T follicular helper cell (primary cell): Measurements from ENCODE around the gene WDR83.
A peak's percentile ranks its signal among the peaks of the same experiment; 100 is the strongest.
"Not testable (repeated sequence)": the region's sequence is repeated elsewhere in the genome, so short reads cannot be mapped to it uniquely, and the experiment has no call there.

Experiments
- DNase-seq: peaks from one replicate; pipeline ENCODE4 v3.0.0-alpha.2; 2020; ENCODE audit warnings: low read depth

Gene WDR83

DNA sequence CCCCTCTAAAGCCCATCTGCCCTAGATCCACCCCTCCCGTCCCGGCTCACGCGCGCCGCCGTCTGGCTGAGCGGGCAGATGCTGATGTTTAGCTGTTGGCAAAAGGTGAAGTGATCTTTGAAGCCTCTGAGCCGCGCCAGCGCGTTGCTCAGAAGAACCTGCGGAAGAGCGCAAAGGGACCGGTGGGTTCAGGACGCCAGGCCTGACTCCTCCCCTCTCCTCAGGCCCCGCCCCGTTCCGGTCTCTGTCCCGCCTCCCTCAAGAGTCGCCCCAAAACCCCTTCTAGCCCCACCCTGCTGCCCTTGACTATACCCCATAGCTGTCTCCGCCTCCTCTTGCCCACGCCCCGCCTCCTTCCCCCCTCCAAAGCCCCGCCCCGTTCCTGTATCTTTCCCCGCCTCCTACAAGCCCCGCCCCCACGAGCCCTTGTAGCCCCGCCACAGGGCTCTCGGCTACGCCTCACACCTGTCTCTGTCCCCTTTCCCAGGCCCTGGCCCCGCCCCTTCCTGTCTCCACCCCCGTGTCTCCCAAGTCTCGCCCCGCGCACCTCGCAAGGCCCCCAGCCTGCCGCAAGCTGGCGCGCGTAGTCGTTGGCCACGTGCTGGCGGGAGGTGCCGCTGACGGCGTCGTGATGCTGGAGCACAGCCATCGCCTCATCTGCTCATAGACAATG lies 9.6 kb upstream of the WDR83 start:
- DNase-seq = no peak

DNA sequence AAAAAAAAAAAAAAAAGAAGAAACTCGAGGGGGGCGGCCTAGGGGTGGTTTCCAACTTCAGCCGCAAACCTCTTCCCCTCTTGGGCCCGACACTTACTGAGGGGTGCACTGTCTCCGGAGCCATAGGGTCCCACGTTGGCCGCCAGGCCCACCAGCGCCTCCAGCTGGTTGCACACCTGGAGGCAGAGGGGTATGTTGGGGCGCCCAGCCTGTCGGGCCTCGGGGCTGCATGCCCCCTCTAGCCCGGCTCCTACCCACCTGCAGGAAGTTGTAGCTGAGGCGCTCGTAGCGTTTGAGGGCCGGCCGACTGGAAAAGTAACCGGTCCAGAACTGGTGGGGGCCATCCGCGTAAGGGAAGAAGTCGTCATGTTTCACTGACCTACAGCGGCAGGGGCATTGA lies 8.6 kb upstream of the WDR83 start:
- DNase-seq = no peak

DNA sequence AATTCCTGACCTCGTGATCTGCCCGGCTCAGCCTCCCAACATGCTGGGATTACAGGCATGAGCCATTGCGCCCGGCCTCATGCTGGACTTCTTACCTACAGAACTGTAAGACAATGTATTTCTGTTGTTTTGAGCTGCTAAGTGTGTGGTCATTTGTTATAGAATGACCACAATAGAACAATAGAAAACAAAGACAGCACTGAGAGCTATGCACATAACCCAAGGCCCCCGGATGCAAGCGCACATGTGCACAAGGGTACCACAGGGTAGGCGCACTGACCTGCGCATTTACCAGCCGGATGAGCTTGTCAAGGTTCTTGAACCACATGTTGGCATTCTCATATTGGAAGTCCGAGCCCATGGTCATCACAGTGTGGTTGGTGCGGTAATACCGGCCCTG lies 5.6 kb upstream of the WDR83 start:
- no peak for DNase-seq

DNA sequence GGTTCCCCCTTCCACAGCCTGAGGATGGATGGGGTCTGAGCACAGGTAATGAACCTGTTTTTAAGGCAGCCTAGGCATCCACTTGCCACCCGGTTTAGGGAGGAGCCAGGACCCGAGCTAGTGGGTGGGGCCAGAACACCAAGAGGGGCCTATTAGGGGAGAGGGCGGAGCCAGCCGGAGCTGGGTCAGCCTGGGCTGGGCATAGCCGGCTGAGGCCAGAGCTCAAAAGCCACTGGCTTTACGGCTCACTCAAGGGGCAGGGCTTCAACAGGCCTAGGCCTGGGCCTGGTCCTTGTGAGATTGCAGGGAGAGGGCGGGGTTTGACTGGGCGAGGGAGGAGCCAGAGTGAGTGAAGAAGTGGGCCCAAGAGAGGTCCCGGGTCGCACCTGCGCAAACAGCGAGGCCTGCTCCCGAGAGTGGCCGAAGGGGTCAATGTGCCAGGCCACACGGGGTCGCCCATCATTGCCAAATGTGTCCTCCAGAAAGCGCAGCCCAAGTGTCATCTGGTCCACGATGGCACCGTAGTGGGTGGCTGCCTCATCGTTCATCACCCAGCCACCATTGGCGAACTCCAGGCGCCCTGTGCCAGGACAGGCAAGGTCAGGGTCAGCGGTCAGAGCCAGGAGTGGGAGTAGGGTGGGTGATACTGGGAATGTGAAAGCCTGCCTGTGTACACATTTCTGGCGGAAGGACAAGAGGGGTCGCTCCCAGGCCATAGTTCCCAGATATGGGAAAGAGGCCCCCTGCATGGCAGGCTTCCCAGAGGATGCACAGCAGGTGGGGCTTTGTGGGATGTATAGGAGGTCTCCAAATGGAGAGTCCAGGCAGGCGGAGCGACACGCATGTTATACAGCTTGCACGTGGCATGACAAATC lies 2.0 kb upstream of the WDR83 start:
- no peak for DNase-seq

DNA sequence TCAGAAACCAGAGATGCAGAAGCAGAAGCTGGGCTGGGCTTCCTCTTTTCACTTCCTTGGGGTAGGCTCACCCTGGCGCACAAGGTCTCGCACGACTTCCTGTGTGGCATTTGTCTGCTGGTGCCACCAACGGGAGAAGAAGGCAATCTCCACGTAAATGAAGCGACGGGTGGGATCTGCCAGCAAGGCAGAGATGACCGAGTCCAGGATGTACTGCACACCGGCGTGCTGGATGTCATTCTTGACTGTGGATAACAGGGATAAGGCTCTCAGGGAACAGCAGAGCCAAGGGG lies 1.4 kb upstream of the WDR83 start:
- peak; percentile 26 for DNase-seq

DNA sequence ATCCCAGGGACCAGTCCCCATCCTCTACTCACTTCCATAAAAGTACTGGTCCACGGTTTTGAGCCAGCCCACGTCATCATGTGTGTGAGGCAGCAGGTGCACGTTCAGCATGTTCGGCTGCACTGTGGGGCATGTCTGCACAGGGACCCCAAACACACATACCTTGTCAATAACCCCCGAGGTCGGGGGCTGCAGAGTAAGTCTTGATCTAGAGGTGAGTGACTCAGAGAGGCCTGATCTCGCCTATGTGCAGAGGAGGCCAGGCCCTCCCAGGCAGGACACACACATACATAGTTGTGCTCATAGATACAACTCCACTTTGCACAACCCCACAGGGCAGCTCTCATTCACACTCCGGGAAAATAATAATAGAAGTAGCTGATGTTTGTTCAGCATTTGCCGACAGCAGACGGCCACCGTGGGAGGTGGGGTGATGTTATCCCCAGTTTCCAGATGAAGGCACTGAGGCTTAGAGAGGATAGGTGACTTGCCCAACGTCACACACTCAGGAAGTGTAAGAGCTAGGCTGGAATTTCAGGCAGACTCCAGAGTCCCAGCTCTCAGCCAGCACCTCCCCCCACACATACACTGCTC lies 839 bp upstream of the WDR83 start:
- DNase-seq = no peak

DNA sequence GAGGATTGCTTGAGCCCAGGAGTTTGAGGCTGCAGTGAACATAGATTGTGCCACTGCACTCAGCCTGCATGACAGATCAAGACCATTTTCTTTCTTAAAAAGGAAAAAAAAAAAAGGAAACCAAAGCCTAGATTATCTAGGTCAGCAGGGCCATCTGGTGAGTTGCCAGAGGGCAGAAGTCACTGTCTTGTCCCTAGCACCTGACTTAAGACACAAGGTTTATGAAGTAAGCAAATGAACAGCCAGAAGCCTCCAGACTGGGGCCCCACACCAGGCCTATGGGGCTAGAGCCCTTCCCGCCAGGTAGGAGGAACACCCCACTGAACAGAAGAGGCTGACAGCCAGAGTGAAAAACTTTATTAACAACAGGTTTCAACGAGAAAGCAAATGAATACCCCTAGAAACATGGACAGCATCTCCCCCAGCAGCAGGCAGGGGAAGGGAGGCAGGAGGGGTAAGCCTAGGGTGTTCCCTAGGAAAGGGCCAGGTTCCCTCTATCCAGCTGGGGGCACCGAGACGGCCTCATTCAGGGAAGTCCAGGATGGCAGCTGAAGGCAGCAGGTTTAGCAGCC lies 1.2 kb downstream of the WDR83 start:
- DNase-seq = no peak

DNA sequence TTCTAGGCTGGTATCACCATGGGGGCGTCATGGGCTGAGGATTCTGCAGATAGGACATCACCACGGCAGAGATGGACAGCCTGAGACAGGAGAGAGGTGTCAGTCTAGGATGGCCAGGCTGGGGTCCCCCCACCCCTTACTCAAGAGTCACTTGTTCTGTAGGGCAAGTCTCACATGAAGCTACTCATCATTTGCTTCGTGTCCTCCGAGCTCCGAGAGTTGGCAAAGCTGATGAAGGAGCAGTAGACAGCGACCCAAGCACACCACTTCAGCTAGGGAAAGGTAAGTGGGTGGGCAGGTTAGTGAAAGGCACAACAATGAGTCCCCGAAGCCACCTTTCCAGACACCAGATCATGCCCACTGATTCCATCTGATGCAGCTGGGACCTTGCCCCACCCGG lies 1.7 kb downstream of the WDR83 start:
- no peak for DNase-seq

DNA sequence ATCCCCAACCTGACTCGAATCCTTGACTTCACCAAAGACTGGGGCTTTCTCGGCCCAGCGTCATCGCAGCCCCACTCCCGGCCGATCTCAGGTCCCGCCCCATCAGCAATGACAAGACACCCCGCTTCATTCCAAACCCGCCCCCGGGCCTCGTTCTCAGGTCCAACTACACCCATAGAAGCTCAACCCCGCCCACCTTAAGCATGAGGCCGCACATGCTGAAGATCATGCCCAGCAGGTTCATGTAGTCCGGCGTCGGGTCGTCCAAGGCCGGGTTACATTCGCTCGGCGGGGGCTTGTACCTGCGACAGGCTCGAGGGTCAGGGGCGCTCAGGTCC lies 2.3 kb downstream of the WDR83 start:
- DNase-seq = peak; percentile 71

DNA sequence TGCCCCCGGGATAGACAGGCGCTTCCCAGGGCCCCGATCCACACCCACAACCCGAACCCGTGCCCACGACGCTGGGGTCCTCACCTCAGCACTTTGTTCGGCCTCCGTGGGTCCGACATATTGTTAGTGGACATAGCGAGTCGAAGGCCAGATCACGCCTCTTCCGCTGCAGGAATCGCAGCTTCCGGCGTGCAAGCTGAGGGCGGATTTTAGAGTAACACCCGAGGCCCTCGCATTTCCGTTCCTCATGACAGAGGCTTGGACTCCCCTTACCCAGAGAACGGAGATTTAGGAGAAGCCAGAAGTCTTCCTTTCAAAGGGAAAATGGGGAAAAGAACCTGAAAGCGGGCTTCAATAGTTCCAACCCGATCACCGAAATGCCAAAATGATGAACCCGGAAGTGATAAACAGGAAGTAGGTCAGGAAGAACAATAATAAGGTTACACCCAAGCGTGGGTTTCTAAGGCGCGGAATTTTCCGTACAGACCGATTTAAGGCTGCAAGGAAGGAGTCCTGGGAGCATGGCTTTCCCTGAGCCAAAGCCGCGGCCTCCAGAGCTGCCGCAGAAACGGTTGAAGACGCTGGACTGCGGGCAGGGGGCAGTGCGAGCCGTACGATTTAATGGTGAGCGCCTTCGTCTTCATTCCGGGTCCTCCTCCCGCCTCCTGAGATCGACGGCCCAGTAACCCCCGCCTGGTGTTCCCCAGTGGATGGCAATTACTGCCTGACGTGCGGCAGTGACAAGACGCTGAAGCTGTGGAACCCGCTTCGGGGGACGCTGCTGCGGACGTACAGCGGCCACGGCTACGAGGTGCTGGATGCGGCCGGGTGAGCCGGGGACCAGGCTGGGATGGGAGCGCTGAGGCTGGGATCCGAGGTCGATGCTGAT lies 2.9 kb downstream of the WDR83 start:
- DNase-seq = peak; percentile 53

DNA sequence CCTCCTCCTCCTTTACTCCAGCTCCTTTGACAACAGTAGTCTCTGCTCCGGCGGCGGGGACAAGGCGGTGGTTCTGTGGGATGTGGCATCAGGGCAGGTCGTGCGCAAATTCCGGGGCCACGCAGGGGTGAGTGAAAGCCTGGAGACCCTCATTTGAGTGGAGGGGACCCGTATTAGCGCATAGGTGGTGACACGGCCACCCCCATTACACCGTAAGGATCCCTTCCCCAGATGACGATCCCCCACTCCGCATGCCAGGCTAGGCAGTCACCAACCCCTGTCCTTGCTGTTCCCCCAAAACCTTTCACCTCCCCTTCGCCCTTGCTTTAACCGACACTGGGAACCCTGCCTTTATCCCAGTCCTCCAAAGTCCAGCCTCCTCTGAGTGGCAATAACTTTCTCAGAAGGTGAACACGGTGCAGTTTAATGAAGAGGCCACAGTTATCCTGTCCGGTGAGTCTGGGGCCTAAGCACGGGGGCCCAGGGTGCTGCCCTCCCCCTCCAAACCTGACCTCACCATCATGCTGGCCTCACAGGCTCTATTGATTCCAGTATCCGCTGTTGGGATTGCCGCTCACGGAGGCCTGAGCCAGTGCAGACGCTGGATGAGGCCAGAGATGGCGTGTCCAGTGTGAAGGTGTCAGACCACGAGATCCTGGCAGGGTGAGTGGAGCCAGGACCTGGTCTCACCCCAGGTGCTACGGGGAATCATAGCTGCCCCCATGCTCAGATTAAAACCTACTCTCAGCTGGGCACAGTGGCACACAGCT lies 3.7 kb downstream of the WDR83 start:
- DNase-seq = no peak

DNA sequence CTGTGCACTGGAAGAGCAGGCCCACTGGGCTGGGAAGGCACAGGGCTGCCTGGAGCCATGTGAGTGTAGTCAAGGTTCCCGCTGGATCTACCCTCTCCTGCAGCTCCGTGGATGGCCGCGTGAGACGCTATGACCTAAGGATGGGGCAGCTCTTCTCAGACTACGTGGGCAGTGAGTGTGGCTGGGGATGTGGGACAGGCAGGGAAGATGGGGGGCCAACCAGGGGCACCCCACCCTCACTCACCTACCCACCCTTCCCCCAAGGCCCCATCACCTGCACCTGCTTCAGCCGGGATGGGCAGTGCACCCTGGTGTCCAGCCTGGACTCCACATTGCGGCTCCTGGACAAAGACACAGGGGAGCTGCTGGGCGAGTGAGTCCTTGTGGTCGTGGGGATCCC lies 6.1 kb downstream of the WDR83 start:
- no peak for DNase-seq

DNA sequence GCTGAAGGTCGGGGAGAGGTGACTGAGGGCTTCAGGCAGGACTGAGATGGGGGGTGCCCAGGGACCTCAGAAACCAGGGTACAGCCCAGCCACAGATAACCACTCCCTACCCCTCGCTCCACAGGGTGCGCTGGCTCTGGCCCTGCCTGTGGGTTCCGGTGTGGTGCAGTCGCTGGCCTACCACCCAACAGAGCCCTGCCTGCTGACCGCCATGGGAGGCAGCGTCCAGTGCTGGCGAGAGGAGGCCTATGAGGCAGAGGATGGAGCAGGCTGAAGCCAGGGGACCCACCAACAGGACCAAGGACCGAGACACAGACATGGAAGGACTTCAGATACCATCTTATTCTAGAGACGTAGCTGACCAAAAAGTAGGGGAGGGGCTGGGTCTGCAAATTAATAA lies 8.8 kb downstream of the WDR83 start:
- DNase-seq = no peak

DNA sequence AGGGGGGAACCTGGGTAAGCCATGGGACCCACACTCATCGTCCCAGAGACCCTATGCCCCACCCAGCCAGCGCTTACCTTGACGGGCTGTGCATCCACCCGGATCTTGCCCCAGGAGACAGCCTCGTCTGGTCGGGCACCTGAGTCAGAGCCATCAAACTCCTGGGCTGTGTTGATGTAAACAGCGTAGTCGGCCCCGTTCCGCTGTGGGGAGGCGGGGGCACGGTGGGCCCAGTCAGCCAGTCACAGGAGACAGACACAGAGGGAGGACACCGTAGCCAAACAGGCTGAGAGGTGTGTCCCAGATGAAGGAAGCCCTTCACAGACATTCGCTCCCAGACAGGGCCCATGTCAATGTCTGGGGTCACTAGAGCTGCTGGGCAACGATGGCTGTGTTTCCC lies 9.3 kb downstream of the WDR83 start:
- no peak for DNase-seq

DNA sequence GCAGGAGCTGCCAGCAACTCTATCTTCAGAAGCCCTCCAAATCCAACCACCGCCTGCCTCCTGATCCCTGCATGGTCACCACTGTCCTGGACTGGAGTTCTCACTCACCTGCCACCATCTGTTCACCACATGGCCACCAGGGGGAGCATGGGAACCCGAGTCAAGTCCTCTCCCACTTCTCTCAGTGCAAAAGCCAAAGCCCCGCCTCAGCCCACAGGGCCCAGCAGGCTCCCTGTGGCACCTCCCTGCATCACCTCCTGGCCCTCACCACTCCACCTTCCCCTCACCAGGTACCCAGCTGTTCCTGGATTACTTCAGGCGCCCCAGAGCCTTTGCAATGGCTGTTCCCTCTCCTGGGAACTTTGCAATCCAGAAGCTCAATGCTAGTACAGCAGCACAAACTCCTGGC lies 9.8 kb downstream of the WDR83 start:
- peak; percentile 73 for DNase-seq

DNA sequence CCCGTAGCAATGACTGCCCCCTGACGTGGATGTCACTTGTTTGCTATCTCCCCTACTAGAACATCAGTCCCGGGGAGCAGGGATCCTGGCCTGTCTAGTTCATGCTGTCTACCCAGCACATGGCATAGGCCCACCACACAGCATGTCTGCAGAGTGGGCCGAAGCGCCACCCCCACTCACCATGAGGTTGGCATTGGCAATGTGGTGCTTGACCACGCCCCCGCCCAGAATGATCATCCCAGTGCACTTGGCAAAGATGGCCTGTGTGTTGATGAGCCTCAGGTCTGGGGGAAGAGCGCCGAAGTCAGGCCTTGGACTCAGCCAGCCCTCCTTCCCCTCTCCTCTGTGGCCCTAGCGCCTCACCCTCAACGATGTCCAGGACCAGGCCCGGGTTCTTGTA lies 10.3 kb downstream of the WDR83 start:
- no peak for DNase-seq

DNA sequence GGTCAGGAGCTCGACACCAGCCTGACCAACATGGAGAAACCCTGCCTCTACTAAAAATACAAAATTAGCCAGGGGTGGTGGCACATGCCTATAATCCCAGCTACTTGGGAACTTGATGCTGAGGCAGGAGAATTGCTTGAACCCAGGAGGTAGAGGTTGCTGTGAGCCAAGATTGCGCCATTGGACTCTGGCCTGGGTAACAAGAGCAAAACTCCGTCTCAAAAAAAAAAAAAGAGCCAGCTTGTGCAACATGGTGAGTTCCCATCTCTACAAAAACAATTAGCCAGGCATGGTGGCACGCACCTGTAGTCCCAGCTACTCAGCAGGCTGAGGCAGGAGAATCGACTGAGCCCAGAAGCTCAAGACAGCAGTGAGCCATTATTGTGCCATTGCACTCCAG lies 11.4 kb downstream of the WDR83 start:
- not testable (repeated sequence) for DNase-seq

DNA sequence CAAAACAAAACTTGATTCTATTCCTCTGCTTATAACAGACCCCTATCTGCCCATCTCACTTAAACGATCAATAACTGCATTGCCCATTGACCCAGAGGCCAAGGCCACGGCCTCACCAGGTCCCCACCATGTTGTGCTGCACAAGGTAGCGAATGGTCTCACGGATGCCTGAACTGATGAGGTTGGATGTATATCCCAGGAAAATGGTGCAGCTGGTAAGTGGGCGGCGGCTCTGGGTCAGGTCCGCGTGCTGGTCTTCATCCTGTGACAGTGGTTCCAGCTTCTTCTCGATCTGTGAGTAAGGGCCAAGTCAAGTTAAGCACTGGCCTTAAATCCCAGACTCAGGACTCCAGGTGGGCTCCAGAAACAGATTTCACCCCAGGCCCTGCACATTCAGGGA lies 13.4 kb downstream of the WDR83 start:
- DNase-seq = no peak

DNA sequence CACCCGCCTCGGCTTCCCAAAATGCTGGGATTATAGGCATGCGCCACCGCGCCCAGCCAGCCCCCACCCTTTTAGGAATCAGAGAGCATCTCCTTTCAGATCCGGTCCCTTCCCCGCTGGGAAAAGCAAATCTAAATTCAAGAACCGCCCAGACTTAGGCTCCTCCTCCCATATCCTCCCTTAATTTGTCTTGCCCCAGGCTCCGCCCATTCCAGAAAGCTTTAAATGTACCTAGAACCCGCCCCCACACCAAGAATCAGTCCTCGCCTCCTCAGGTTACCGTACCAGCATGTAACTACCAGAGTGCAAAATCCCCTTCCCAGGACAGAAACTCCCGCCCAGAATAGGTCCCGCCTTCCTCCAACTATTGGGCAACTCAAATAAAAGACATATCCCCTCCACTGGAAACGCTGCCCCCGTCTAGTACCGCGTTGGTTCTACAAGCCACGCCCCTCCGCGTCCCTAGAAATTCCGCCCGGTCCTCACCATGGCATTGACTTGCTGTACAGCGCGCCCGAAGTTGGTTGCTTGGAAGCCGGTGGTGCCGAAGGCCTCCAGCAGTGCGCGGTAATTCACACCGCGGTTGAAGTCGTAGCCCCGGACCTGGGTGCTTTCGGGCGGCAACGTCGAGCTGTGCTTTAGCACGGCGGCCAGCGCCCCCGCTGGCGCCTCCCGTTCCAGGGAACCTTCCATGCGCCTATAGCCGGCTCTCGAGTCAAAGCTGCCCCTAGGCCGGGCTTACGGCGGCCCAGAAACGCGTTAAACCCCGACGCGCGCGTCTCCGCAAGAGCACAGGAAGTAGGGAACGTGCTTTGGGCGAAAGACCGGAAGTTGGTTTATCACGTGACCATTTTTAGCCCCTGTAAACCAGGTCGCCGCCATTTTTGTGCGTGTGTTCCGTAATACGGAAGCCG lies 14.7 kb downstream of the WDR83 start, which contains the start of gene DHPS:
Gene DHPS (minus strand): TSS at position 807 of the 914 bp plus-strand sequence. CDS start 114 bp downstream, at position 693.
- peak; percentile 88 for DNase-seq

DNA sequence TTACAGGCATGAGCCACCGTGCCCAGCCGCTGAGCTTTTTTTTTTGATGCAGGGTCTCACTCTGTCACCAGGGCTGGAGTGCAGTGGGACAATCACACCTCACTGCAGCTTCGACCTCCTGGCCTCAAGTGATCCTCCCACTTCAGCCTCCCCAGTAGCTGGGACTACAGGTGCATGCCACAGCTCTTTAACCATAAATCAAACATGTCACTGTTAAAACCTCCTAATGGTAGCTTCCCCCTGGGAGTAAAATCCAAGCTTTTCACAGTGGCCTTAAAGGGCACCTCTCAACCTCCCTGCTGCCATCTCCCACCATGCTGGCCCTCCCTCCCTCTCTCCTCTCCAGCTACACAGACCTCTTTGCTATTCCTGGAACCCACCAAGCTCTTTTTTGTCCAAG lies 19.2 kb downstream of the WDR83 start:
- no peak for DNase-seq
